ENCODE measurements around the gene CDKN3.

The CDKN3 gene

DNA sequence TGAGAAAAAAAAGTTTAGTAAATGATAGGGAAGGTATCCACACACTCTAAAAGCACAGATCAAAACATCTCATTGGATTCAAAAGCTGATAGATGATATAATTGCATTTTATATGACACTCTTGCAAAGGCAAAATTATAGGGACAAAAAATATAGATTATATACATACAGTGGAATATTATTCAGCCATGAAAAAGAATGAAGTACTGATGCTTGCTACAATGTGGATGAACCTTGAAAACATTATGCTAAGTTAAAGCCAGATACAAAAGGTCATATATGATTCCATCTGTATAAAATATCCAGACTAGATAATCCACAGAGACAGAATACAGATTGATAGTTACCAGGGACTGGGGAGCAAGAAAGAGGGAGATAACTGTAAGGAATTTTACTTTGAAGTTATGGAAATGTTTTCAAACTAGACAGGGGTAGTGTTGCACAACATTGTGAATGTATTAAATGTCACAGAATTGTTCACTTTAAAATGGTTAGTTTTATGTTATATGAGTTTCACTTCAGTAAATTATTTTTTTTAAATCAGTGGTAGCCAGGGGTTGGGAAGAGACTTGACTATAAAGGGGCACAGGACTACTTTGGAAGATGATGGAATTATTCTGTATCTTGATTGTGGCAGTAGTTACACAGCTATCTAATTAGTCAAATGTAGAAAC is 41.7 kb upstream of the CDKN3 start:
- Histone ChIP-seq H3K36me3 (ENCODE audit: control insufficient read depth, low read length) (no peaks in the 10 kb centered on the region), H3F3A (ENCODE audit: control insufficient read depth, insufficient read depth) (no peaks in the 10 kb centered on the region), H4K20me1 (ENCODE audit: control insufficient read depth, insufficient read depth, low read depth, low read length) (no peaks in the 10 kb centered on the region), H3K27me3 (ENCODE audit: control insufficient read depth, low read length) (peaks cover 22% of the 10 kb centered on the region), H3K4me1 (ENCODE audit: control insufficient read depth, low read length) (no peaks in the 10 kb centered on the region), H3K4me3 (ENCODE audit: low read length) (no peak overlapping the region), H3K4me2 (ENCODE audit: low read length) (no peak overlapping the region), H3K9me2 (replicated peaks; ENCODE audit: control insufficient read depth, low read length) (no peaks in the 10 kb centered on the region), H3K9me3 (ENCODE audit: control insufficient read depth, insufficient read depth, low read length) (peaks cover 7% of the 10 kb centered on the region; the same call in 1 of the 2 replicates), H3K27ac (ENCODE audit: low read depth, low read length) (no peak overlapping the region), H3K79me2 (ENCODE audit: control insufficient read depth, low read length) (no peaks in the 10 kb centered on the region)
- TF ChIP-seq, protein P1, sequence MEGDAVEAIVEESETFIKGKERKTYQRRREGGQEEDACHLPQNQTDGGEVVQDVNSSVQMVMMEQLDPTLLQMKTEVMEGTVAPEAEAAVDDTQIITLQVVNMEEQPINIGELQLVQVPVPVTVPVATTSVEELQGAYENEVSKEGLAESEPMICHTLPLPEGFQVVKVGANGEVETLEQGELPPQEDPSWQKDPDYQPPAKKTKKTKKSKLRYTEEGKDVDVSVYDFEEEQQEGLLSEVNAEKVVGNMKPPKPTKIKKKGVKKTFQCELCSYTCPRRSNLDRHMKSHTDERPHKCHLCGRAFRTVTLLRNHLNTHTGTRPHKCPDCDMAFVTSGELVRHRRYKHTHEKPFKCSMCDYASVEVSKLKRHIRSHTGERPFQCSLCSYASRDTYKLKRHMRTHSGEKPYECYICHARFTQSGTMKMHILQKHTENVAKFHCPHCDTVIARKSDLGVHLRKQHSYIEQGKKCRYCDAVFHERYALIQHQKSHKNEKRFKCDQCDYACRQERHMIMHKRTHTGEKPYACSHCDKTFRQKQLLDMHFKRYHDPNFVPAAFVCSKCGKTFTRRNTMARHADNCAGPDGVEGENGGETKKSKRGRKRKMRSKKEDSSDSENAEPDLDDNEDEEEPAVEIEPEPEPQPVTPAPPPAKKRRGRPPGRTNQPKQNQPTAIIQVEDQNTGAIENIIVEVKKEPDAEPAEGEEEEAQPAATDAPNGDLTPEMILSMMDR (IDR thresholded peaks at IDR 0.05; ENCODE audit: low read depth, low read length, poor library complexity, severe bottlenecking), result no peak
- TF ChIP-seq EZH2phosphoT487 (IDR thresholded peaks at IDR 0.05; ENCODE audit: borderline replicate concordance, low read length), result no peak

DNA sequence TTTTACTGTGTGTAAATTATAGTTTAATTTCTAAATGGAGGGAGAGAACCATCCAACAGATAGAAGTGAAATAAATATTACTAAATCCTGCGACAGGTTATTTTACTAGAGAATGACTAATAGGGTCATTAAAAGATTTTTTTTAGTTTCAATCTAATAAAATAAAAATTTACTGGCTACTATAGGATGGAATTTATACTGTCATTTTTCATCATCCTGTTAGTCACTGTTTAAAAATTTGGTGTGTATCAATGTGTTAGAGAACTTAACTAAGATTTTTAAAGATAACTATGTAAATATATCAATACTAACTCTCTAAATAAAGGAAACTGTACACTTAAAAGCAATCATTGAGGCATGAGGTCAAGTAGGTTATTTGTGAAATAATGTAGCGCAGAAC is 41.1 kb upstream of the CDKN3 start:
- H3K36me3 ChIP-seq (ENCODE audit: control insufficient read depth, low read length), result no peaks in the 10 kb centered on the region
- H3K4me3 ChIP-seq (ENCODE audit: low read length), result no peak overlapping the region
- TF ChIP-seq, protein P1 (IDR thresholded peaks at IDR 0.05; ENCODE audit: low read depth, low read length, poor library complexity, severe bottlenecking), result no peak
- TF ChIP-seq EZH2phosphoT487 (IDR thresholded peaks at IDR 0.05; ENCODE audit: borderline replicate concordance, low read length), result no peak
- no peak overlapping the region for H3K27ac ChIP-seq (ENCODE audit: low read depth, low read length)
- H4K20me1 ChIP-seq (ENCODE audit: control insufficient read depth, insufficient read depth, low read depth, low read length), result no peaks in the 10 kb centered on the region
- no peaks in the 10 kb centered on the region for H3F3A ChIP-seq (ENCODE audit: control insufficient read depth, insufficient read depth)
- peaks cover 24% of the 10 kb centered on the region for H3K27me3 ChIP-seq (ENCODE audit: control insufficient read depth, low read length)
- H3K9me3 ChIP-seq (ENCODE audit: control insufficient read depth, insufficient read depth, low read length), result peaks cover 7% of the 10 kb centered on the region; the same call in 1 of the 2 replicates
- H3K4me2 ChIP-seq (ENCODE audit: low read length), result no peak overlapping the region
- H3K4me1 ChIP-seq (ENCODE audit: control insufficient read depth, low read length), result no peaks in the 10 kb centered on the region
- no peaks in the 10 kb centered on the region for H3K79me2 ChIP-seq (ENCODE audit: control insufficient read depth, low read length)
- no peaks in the 10 kb centered on the region for H3K9me2 ChIP-seq (replicated peaks; ENCODE audit: control insufficient read depth, low read length)

DNA sequence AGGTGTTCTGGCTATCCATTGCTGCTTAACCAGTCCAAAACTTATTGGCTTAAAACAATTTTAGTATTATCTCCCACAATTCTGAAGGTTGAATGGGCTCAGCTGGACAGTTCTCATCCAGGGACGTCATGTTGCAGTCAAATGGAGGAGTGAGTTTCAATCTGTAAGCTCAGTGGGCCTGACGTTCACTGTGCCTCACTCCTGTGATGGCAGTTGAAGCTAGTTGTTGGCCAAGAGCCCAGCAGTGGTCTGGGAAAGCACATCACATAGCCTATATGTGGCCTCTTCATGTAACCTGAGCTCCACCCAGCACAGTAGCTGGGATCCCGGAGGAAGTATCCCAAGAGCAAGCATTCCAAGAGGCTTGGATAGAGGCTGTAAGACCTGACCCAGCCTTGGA is 40.6 kb upstream of the CDKN3 start:
- Histone ChIP-seq H3K4me1 (ENCODE audit: control insufficient read depth, low read length) (no peaks in the 10 kb centered on the region), H3K4me2 (ENCODE audit: low read length) (no peak overlapping the region), H3K4me3 (ENCODE audit: low read length) (no peak overlapping the region), H3K9me3 (ENCODE audit: control insufficient read depth, insufficient read depth, low read length) (peaks cover 7% of the 10 kb centered on the region; the same call in 1 of the 2 replicates), H4K20me1 (ENCODE audit: control insufficient read depth, insufficient read depth, low read depth, low read length) (no peaks in the 10 kb centered on the region), H3F3A (ENCODE audit: control insufficient read depth, insufficient read depth) (no peaks in the 10 kb centered on the region), H3K27ac (ENCODE audit: low read depth, low read length) (no peak overlapping the region), H3K27me3 (ENCODE audit: control insufficient read depth, low read length) (peaks cover 27% of the 10 kb centered on the region), H3K36me3 (ENCODE audit: control insufficient read depth, low read length) (no peaks in the 10 kb centered on the region), H3K79me2 (ENCODE audit: control insufficient read depth, low read length) (no peaks in the 10 kb centered on the region), H3K9me2 (replicated peaks; ENCODE audit: control insufficient read depth, low read length) (no peaks in the 10 kb centered on the region)
- TF ChIP-seq EZH2phosphoT487 (IDR thresholded peaks at IDR 0.05; ENCODE audit: borderline replicate concordance, low read length), result no peak
- TF ChIP-seq, protein P1 (IDR thresholded peaks at IDR 0.05; ENCODE audit: low read depth, low read length, poor library complexity, severe bottlenecking), result no peak

Data from DOHH2 (cell line).